NCI-H82 (cell line): ENCODE data around the gene DAB1.
"Not testable (repeated sequence)": the region's sequence is repeated elsewhere in the genome, so short reads cannot be mapped to it uniquely, and the experiment has no call there.

Experiments used
- DNase-seq: peaks from one replicate; lab custom pipeline; 2025; lab: John Stamatoyannopoulos, UW

DAB1 gene

DNA sequence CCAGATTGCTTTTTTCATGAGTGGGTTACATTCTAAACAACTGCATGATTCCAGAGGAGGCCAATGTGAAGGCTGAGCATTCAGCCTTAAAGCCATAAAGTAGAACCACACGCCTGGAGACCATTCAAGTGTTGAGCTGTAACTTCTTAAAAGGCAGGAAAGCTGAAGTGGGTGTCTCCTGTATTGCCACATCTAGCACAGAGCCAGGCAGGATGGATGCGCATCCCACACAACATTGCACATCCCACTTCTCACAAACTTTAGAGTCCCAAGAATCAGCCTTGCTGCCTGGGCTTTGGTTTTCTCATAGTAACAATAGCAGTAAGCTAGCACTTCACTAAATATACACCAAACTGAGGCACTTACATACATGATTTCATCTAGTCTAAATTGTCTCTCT, 151.7 kb downstream of the DAB1 start:
- DNase-seq = no peak

GRCh38 chr1:57270927-57271698, 152.7 kb downstream of the DAB1 start:
- DNase-seq = peak; percentile 92

DNA sequence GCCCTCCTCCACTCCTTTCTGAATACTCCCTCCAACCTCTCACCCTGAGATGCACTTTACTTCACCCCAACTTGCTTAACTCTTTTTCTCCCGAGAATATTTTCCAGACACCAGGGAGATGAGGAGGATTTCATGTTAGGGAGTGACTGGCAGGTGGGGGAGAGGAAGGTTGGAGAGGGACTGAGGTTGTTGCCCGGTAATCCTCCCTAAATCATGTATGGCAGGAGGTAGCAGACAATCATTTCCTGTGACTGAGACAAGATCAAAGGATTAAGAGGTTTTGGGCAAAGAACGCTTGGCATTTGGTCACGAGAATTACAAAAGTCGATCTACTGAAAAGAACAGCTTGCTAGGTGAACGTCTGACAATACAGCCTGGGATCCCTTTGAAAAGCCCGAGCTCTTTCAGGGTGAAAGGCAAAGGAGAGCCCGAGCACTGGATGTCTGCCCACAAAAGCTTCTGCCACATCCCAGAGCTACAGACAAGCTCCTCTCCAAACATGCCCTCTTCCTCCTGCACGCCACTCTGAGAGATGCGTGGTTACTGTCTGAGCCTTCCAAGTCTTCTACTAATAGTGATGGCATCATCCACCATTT, 154.1 kb downstream of the DAB1 start:
- DNase-seq = peak; percentile 90

- no peak for DNase-seq
These were observed 158.8 kb downstream of the DAB1 start for GRCh38 chr1:57265104-57265503.

- DNase-seq = no peak
These were observed 161.4 kb downstream of the DAB1 start for GRCh38 chr1:57262472-57262871.

DNA sequence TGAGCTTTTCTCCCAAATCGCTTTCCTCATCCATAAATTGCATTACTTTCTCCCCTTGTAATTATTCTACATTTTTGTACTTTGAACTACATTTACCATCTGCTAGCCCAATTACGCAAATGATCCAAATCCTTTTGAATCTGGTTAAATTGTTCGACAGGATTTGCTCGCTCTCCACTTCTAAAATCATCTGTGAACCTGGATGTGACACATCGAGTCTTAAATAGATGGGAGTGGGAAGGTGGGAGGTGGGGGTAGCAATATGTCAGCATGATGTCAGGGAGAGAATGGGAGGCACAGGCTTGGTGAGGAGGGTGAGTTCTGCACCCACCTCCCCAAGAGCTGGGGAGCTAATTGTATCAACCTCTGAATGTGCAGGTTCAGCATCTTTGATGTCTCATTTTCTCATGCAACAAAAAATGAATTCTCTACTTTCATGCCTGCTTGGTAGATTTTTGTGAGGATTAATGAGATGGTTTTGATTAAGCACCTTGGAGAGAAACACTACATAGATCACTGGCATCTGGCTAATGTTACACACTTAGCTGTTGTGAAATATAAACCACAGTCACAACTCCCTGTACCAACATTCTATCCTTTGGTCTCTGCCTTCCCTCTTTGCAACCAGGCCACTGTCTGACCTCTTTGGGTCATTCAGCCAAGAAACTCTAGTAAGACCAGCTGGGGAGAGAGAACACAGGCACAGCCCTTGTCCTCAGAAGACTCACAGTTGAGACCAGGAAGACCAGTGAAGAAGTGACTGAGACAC, 165.1 kb downstream of the DAB1 start:
- peak; percentile 90 for DNase-seq

DNA sequence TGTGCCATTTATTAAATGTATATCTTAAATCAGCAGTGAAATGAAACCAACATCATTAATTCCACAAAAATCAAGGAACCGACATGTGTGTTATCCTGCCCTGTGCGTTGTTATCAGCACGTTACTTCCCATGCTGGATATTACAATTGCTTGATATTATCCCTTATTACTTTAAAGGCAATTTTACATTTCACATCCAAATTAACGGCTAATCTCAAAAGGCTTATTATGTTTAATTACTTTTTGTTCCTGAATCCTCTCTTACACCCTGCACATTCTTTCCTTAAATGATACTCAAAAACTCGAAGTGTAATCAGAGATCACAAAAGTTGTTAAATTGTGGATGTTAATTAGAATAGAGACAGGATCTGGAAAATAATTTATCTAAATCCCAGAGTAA, 167.9 kb downstream of the DAB1 start:
- DNase-seq = no peak

- peak; percentile 50 for DNase-seq
These were observed 169.8 kb downstream of the DAB1 start for GRCh38 chr1:57254022-57254421.

DNA sequence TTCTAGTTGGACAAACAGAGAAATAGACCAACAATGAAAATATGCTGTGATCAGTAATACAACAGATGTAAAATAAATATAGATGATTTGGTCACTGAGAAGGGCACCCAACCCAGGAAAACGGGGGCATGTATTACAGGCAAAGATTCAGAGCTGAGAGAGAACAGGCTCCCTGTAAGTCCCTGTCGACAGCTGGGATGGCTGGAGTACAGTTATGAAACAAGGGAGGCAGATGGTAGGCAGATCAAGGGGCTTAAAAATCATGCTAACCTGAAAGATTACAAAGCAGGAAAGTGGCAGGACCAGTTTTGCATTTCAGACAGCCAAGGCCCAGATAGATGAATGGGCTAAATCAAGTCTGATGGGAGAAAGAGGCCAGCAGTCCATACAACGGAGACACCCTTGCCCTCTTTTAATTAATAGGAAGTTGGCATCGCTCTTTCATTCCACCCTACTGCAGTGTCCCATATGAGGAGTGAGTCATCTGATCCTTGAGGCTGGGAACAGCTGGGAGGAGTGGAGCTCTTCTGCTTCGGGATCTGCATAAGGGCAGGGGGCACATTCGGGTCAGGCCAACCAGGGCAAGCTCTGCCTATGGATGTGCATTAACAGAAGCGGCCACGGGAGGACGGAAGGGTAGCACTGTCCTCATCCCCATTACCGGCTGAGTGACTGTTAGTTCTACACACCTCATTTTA, 171.1 kb downstream of the DAB1 start:
- peak; percentile 99 for DNase-seq

DNA sequence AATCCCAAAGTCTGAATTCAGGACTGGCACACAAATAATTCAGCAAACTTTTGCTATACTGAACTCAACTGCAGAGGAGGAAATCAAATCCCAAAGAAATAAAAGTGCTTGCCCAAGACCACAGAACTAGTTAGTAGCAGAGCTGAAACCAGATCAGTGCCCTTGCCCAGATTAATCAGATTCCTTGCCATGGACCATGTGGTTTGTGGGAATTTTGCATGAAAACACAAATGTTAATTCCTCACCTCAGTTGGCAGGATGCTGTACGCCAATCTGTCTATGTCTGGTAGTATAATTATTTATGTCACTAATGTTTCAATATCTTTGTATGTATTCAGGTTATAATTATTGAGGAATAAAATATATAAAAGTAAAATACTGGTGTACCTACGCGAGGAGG, 173.8 kb downstream of the DAB1 start:
- DNase-seq = peak; percentile 18

DNA sequence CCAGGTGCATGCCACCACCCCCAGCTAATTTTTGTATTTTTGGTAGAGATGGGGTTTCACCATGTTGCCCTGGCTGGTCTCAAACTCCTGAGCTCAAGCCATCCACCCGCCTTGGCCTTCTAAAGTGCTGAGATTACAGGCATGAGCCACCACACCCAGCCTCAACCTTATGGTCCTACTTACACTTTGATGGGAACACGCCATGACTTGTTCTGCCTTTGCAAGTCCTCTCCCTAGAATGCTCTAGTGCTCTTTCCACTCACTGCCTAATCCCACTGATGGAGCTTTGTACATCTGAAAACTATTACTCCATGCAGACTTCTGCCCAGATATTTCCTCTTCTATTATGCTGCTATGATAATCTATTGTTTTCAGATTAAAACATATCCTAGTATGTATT, 174.3 kb downstream of the DAB1 start:
- peak; percentile 21 for DNase-seq

GRCh38 chr1:57248830-57249229, 175.0 kb downstream of the DAB1 start:
- no peak for DNase-seq

GRCh38 chr1:57238233-57238781, 185.6 kb downstream of the DAB1 start:
- DNase-seq = peak; percentile 88

DNA sequence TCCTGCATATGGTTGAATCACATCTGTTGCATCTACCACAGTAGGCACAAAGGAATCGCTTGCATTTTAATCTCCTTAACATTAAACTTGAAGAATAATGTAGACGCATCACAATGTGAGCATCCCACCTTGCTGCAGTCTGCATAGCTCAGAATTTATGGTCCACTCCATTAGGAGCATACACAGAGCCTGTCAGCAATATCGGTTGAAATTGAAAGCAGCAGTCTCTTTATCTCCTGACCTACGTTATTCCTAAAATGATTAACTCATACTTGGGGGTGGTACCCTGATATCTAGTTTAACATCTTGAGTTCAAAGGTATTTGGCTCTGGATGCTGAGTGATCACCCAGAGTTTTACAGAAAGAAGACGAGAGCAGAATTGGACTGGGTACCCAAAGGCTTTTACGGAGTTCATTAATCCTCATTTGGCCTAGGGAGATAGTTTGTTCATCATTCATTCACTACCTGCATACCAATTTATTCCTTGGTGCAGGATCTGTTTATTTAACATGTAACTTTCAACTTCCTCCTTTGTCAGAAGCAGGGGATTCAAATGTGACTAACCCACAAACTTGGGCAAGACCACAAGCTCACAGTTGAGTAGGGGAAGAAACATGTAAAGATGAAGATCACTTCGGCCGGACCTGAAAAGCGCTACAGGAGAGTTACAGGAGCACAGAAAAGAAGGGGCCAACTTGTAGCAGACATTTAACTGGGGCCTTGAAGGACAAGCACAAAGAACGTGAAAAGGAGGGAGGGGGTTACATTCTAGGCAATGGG, 187.9 kb downstream of the DAB1 start:
- DNase-seq = no peak

- no peak for DNase-seq
These were observed 189.4 kb downstream of the DAB1 start for GRCh38 chr1:57234459-57234858.

DNA sequence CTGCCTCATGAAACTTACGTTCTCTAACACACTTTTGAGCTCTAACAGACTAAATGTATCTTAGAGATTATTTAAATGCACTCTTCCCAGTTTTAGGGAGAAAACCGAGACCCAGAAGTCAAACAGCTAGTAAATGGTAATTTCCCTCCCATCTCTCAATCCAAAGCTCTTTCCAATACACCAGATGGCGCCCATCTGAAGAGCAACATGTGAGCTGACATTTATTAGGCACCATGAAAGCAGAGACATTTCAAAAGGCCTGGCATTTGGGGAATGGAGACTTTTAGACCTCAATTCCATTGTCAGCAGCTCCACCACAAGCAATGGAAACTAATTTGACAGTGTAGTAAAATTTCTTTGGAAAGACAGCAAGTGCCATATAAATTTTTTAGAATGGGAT, 191.4 kb downstream of the DAB1 start:
- DNase-seq = peak; percentile 59

- DNase-seq = no peak
These were observed 193.9 kb downstream of the DAB1 start for GRCh38 chr1:57229998-57230397.

- no peak for DNase-seq
These were observed 194.8 kb downstream of the DAB1 start for GRCh38 chr1:57229076-57229475.

- no peak for DNase-seq
These were observed 201.1 kb downstream of the DAB1 start for GRCh38 chr1:57222801-57223200.

GRCh38 chr1:57222307-57222706, 201.6 kb downstream of the DAB1 start:
- no peak for DNase-seq

DNA sequence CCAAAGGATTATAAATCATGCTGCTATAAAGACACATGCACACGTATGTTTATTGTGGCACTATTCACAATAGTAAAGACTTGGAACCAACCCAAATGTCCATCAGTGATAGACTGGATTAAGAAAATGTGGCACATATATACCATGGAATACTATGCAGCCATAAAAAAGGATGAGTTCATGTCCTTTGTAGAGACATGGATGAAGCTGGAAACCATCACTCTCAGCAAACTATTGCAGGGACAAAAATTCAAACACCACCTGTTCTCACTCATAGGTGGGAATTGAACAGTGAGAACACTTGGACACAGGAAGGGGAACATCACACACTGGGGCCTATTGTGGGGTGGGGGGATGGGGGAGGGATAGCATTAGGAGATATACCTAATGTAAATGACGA, 203.0 kb downstream of the DAB1 start:
- DNase-seq = not testable (repeated sequence)
